ENCODE measurements around the gene HTR4.

The HTR4 gene

DNA sequence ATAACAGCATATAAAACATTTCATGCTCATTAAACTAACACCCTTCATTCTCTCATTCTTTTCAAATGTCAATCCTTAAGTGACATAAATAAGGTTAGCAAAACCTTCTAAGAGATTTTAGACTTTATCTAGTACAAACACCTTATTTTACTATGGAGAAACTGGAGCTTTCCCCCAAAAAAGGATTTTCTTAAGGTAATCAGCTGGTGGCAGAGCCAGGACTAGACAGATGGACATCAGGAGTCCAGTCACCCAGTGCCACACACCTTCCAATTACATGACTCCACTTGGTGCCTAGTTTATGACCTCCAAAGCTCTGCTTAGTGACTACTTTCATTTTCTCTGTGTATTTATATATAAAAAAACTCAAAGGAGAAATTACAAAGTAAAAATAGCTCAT, 70.2 kb downstream of the HTR4 start:
- DNase-seq (ENCODE audit: insufficient read length, low spot score) (no peak), FAIRE-seq (no peak)
- TF ChIP-seq, protein P1, sequence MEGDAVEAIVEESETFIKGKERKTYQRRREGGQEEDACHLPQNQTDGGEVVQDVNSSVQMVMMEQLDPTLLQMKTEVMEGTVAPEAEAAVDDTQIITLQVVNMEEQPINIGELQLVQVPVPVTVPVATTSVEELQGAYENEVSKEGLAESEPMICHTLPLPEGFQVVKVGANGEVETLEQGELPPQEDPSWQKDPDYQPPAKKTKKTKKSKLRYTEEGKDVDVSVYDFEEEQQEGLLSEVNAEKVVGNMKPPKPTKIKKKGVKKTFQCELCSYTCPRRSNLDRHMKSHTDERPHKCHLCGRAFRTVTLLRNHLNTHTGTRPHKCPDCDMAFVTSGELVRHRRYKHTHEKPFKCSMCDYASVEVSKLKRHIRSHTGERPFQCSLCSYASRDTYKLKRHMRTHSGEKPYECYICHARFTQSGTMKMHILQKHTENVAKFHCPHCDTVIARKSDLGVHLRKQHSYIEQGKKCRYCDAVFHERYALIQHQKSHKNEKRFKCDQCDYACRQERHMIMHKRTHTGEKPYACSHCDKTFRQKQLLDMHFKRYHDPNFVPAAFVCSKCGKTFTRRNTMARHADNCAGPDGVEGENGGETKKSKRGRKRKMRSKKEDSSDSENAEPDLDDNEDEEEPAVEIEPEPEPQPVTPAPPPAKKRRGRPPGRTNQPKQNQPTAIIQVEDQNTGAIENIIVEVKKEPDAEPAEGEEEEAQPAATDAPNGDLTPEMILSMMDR (IDR thresholded peaks at IDR 0.05; ENCODE audit: insufficient read depth, missing control alignments), result no peak

DNA sequence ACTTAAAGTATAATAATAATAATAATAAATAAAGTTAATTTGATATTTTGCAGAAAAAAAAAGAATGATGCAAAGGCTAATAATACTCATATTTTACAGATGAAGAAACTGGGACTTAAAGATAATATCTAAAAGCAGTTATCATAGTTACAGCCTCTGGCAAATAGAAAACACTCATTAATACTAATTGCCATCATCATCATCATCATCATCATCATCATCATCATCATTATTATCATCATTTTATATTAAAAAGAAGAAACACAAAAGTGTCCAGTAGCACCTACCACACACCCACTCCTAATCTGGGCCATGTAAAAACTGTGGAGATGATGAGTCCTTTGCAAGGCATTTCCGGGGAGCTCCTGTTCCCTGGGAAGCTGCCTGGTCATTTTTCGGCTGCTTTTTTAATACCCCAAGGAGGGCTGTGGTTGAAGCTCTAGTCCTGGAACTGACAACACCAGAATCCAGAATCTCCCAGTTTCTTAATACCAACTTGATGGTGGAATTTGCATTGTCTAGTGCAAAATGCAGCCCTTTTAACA, 70.8 kb downstream of the HTR4 start:
- DNase-seq (ENCODE audit: insufficient read length, low spot score) (no peak), FAIRE-seq (no peak)
- TF ChIP-seq, protein P1 (IDR thresholded peaks at IDR 0.05; ENCODE audit: insufficient read depth, missing control alignments), result no peak

DNA sequence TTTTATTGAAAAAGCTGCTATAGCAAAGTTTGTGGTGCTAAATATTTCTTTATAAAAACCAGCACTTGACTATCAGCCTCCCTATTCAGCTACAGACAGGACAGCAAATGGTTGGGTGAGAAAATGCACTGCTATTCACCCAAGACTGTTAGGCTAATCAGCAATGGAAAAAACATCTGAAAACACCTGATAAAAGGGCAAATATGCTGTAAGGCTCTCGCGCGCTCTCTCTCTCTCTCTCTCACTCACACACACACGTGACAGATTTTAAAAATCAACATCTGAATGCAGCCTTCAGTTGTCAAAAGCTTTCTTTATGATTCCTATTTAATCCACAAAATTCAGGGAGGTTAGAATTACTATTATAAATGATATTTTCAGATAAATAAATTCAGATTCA, 80.2 kb downstream of the HTR4 start:
- no peak for FAIRE-seq
- no peak for DNase-seq (ENCODE audit: insufficient read length, low spot score)
- TF ChIP-seq, protein P1 (IDR thresholded peaks at IDR 0.05; ENCODE audit: insufficient read depth, missing control alignments), result no peak

DNA sequence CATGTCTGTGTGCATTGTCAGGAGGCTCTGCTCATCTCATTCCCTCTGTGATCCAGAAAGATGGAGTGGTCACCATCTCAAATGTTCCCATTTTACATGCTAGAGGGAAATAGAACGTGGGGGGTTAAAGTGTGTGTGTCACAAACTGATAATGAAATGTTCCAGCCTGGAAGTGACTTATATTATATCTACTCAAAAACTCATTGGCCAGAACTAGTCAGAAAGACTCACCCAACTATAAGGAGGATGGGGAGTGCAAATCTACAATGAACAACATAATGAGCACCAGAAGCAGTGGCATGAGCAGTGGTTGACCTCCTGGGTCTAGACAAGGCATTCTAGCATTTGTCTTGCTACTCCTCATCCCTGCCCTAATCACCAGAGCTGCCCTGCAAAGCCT, 81.0 kb downstream of the HTR4 start:
- TF ChIP-seq, protein P1 (IDR thresholded peaks at IDR 0.05; ENCODE audit: insufficient read depth, missing control alignments), result no peak
- FAIRE-seq (no peak), DNase-seq (ENCODE audit: insufficient read length, low spot score) (no peak)

DNA sequence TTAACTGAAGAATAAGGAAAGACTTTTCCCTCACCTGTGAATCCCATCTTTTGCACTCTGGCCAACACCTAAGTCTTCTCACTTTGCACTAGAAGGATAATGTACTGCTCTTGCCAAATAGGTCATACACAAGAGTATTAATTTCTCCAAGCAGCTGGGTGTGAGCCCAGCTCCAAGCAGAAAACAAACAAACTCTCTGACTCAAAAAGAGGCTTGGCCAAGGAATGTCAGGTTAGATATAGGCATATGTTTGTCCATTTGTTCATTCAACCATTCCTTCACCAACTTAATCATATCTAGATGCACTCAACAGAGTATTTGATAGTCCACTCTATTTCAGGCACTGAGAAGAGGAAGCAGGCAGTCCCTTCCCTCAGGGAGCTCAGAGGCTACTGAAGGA, 84.4 kb downstream of the HTR4 start:
- TF ChIP-seq, protein P1 (IDR thresholded peaks at IDR 0.05; ENCODE audit: insufficient read depth, missing control alignments), result no peak
- FAIRE-seq (no peak), DNase-seq (ENCODE audit: insufficient read length, low spot score) (no peak)

DNA sequence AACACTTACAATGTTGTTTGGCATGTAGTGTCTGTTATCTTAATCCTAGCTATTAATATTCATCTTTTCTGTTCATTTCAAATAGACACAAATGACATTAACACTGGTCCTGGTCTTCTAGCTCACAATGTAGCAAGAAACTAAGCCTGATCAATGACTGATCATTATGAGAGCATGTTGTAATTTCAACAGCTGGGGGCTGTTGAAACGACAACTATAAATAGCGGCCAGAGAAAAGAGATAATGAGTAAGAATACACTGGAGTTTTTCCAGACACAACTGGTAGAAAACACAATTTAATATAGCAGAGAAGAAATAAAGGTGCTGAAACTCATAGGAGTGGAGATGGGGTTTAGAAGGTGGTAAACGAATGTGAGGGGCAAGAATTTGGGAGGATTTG, 89.2 kb downstream of the HTR4 start:
- FAIRE-seq (no peak), DNase-seq (ENCODE audit: insufficient read length, low spot score) (no peak)
- TF ChIP-seq, protein P1 (IDR thresholded peaks at IDR 0.05; ENCODE audit: insufficient read depth, missing control alignments), result no peak

DNA sequence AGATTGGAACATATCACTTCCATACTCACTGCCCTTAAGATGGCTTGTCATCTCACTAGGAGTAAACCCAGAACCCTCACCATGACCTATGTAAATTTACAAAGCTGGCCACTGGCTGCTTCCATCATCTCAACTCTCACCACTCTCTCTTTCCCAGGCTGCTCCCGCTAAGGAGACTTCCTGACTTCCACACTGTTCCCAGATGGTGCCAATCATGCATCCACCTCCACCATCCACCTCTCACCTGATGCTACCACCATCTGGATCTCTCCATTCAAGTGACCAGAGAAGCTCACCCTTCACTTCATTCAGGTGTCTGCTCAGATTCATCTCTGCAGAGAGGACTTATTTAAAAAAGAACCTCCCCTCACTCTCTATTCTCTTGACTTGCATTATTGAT, 91.3 kb downstream of the HTR4 start:
- DNase-seq (ENCODE audit: insufficient read length, low spot score) (no peak), FAIRE-seq (no peak)
- TF ChIP-seq, protein P1 (IDR thresholded peaks at IDR 0.05; ENCODE audit: insufficient read depth, missing control alignments), result no peak
